HG03196 (cell line): ENCODE measurements around the gene GNRHR.
"Not testable (repeated sequence)": the region's sequence is repeated elsewhere in the genome, so short reads cannot be mapped to it uniquely, and the experiment has no call there.

Source experiments
- ATAC-seq: cut with Tn5 transposase; IDR thresholded peaks from one replicate; pipeline ENCODE4 v1.9.1; 2021; ENCODE audit not compliant: unreplicated experiment

Gene GNRHR, protein sequence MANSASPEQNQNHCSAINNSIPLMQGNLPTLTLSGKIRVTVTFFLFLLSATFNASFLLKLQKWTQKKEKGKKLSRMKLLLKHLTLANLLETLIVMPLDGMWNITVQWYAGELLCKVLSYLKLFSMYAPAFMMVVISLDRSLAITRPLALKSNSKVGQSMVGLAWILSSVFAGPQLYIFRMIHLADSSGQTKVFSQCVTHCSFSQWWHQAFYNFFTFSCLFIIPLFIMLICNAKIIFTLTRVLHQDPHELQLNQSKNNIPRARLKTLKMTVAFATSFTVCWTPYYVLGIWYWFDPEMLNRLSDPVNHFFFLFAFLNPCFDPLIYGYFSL

GRCh38 chr4:67754288-67754687 is at the start of gene GNRHR:
GNRHR (minus strand) TSS chr4:67754388; CDS start chr4:67754335, 53 bp downstream.
- ATAC-seq, result no peak

DNA sequence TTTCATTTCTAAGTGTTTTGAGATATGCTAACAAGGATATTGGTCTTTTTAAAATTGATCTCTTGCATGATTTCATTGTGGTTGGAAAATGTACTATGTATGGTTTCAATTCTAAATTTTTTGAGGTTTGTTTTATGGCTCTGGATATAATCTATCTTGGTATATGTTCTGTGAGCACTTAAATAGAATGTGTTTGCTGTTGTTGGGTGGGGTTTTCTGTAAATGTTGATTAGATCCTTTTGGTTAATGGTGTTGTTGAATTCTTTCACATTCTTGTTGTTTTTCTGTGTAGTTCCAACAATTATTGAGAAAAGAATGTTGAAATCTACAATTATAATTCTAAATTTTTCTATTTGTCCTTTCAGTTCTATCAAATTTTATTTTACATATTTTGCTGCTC is 42.6 kb upstream of the GNRHR start:
- ATAC-seq, result no peak

- ATAC-seq, result no peak
Measured at GRCh38 chr4:67790721-67791120, 36.5 kb upstream of the GNRHR start.

DNA sequence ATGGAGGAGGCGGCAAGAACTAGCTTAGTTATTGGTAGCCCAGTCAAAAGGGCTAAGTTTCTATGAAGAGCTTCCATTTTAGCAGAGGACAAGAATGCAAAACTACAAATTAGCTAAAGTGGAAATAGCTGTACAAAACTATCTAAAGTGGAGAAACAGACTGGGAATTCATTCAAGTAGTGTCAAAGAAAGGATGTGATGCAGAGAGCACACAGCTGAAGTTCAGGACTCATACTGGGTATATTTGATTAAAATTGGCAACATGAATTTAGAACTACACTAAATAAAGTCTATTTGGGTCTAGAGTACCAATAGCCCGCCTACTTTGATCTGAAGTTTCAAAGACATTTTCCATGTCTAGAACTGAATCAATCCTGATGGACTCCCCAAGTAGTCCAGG is 33.1 kb upstream of the GNRHR start:
- ATAC-seq, result no peak

- no peak for ATAC-seq
Measured at GRCh38 chr4:67785528-67785927, 31.3 kb upstream of the GNRHR start.

DNA sequence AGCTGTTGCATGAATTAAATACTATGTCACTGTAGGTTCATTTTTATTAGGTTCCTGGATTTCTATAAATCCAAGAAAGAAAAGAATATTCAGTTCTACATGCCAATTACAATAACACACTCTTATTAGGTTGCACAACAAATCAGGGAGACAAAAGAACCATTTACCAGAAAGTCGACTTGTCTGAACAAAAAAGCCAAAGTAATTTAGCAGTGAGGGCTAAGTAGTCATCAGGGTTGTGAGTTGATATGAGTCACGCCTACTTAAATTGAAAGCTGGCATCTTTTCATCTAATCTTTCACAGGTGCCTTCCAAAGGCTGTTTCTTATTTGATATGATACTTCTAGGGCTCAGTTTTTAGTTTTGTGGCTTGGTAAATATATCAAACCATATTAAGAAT is 25.4 kb upstream of the GNRHR start:
- no peak for ATAC-seq

DNA sequence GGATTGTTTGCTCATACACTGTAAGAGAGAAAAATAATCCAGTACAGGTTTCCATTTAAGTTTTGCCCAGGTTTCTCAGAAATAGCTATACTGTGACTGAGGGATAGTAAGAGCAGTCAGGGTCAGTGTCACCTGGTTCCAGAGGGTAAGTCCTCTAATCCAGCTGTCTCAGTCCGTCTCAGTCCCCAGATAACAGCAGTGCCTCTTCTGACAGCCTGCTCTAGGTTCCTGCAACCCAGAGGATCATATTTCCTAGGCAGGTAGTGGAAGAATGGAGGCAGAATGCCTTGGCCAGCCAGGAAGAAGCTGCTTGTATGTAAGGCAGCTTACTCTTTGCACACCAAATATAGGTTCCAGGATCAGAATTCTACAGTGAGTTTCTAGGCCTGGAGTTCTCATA is 22.6 kb upstream of the GNRHR start:
- no peak for ATAC-seq

DNA sequence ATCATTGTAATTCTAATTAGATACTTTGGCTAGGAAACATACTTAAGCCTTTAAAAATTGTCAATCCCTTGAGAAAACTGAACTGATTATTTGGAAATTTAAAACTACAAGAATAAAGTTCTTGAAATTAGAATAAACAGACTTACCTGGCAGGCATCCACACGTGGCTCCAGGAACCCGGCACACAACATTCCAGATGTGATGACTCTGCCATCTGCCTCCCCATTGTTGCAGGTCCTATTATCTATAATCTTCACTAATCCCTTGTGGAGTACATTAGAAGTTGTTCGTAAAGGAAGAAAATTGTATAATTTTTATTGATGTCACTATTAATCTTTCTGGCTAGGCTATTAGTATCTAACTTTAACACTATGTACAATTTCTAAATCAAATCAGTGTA is 16.2 kb upstream of the GNRHR start:
- no peak for ATAC-seq

- no peak for ATAC-seq
Measured at GRCh38 chr4:67765928-67766327, 11.7 kb upstream of the GNRHR start.

DNA sequence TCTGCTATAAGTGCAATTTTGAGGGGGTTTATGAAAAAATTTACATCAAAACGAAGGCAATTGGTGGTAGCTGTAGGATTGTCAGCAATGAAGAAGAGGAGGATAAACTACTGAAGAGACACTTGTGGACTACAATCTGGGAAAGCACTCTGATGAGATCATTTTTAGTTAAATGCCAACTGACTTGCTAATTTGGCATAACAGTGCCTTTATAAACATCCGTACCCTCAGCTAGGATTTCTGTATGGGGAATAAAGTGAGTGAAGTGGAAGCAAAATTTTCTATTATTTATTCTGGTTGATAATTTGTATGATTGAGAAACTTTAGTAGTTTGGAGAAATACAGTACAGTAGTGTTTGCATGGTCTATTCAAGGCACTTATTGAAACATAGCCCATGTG is 11.2 kb upstream of the GNRHR start:
- ATAC-seq, result no peak

GRCh38 chr4:67764183-67764582 is 10.0 kb upstream of the GNRHR start:
- ATAC-seq, result no peak

- ATAC-seq, result peak; percentile 98
Measured at GRCh38 chr4:67762086-67762485, 7.9 kb upstream of the GNRHR start.

DNA sequence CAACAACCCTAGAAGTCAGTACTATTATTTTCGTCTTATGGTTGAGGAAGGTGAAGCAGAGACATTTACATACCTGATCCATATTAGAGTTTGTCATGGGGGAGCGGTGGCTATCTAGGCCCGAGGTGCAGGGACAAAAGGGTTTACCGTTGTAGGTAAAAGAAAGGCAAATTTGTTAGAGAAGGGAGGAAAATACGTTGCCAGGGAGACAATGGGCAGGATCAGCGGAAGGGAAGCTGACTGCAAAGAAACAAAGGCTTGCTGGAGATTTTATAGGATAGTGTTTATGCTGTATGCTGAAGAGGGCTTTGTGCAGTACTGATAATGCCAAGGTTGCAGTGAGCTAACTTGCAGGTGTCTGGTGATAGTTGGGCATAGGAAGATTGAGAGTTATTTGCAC is 2.8 kb upstream of the GNRHR start:
- not testable (repeated sequence) for ATAC-seq

GRCh38 chr4:67755974-67756373 is 1.8 kb upstream of the GNRHR start:
- no peak for ATAC-seq

GRCh38 chr4:67751260-67751659 is 2.9 kb downstream of the GNRHR start:
- no peak for ATAC-seq

- no peak for ATAC-seq
Measured at GRCh38 chr4:67750691-67751090, 3.5 kb downstream of the GNRHR start.

DNA sequence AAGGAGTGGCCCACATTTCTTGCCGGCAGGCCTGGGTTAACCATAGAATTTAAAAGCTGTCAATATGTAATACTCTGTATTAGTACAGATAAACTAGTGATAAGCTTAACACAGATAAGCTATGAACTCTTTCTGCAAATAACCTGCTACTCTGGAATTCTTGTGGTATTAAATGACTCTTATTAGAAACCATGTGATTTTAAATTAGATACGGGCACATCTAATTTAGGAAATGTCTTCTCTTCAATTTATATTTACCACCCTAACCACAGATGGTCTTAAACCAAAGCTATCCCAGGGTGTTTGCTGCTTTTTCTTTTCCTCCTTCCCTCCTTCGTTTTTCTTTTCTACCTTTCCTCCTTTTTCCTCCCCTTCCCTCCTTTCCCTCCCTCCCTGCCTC is 4.9 kb downstream of the GNRHR start:
- no peak for ATAC-seq

GRCh38 chr4:67746797-67747495 is 7.2 kb downstream of the GNRHR start:
- ATAC-seq, result no peak

DNA sequence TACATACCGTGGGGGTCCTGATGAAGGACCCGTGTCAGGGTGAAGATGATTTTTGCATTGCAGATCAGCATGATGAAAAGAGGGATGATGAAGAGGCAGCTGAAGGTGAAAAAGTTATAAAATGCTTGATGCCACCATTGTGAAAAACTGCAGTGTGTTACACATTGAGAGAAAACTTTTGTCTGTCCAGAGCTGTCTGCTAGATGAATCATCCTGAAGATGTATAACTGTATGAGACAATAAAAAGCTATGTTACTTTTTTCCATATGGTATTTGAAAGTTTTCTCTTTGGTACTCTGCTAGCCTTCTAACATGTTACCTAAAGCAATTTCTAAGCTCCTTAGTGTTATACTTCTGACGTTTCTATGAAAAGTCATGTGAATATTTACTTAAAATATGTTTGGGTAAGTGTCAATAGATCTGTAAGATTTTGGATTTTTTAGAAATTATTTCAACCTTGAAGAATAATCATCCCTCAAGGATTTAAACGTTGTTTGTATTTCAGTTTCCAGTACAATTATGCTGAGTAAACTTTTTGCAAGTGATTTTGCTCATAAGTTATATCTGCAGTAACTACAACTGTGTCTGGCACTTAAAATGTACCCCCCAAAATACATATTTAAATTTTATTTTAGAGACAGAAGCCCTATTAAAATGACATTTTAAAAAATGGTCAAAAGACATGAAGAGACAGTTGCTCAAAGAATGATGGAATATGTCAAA is 9.5 kb downstream of the GNRHR start:
- ATAC-seq, result no peak

GRCh38 chr4:67743194-67743593 is 11.0 kb downstream of the GNRHR start:
- ATAC-seq, result no peak

DNA sequence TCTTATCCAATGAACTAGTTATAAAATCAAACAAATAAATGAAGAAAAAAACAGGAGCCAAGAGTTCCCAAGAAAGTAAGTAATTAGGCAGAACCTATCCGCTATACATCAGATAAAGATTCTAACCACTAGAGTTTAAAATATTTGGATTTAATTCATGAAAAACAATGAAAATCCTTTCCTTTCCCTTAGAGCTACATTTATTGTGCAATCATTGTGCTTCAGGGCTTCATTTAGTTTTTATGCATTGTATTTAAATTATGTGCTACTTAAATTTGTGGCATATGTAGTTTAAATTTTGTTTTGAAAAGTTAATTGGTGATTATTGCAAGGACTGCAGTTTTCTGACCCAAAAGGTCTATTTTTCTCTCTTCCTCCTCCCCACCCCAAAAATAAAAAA is 17.9 kb downstream of the GNRHR start:
- no peak for ATAC-seq

DNA sequence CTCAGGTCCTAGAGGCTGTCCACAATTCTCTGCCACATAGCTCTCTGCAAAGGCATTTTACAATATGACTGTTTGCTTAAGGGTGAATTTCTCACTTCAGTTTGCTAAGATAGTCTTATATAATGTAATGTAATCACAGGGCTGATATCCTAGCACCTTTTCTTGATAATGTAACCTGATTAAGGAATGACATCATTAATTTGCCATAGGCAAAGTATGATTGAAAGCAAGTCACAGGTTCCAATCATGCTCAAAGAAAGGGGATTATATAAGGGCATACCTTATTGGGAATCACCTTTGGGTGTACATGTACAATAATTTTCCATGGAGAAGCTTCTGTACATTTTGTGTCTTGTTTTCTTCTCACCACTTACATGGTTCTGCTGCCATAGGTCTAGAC is 18.9 kb downstream of the GNRHR start:
- no peak for ATAC-seq
